WTC11 (cell line): ENCODE data around the gene COL26A1. TPM values are rescaled to one million over a fixed set of nuclear protein-coding genes. Genes with fewer than 3 reads are reported as not detected.

Experiments
- ATAC-seq: fragments of 200-7000 bp; cut with Tn5 transposase; 2 replicates; pipeline ENCODE4 v1.10.0; 2021; ENCODE audit warnings: mild to moderate bottlenecking, moderate library complexity
- CTCF ChIA-PET: fragments of 300-600 bp; sonication (Branson Sonifier 250); formaldehyde crosslinking; loops from one replicate; lab custom pipeline; 2021; ENCODE audit warnings: antibody characterized with exemption; lab: Charles Lee
- POLR2A ChIA-PET: fragments of 350-600 bp; sonication (Branson Sonifier 250); formaldehyde crosslinking; loops from one replicate; lab custom pipeline; 2021; ENCODE audit warnings: antibody characterized with exemption; lab: Charles Lee
- DNase-seq: peaks from one replicate; pipeline ENCODE4 v3.0.0; 2021; ENCODE audit warnings: low spot score
- H3K27ac Mint-ChIP-seq: 2 replicates; pipeline ENCODE4 v1.8.0; 2021; ENCODE audit warnings: mixed read lengths
- H3K27me3 Mint-ChIP-seq: 2 replicates; pipeline ENCODE4 v1.8.0; 2021; ENCODE audit warnings: low read depth, mild to moderate bottlenecking, moderate library complexity, mixed read lengths
- H3K36me3 Mint-ChIP-seq: 2 replicates; pipeline ENCODE4 v1.8.0; 2021; ENCODE audit warnings: mixed read lengths
- H3K4me1 Mint-ChIP-seq: 2 replicates; pipeline ENCODE4 v1.8.0; 2022; ENCODE audit warnings: mixed read lengths
- H3K4me3 Mint-ChIP-seq: 2 replicates; pipeline ENCODE4 v1.8.0; 2021; ENCODE audit warnings: mild to moderate bottlenecking, moderate library complexity, mixed read lengths
- H3K9me3 Mint-ChIP-seq: 2 replicates; pipeline ENCODE4 v1.8.0; 2021; ENCODE audit warnings: mixed read lengths
- ETV6 ChIP-seq: sonication (generic); formaldehyde crosslinking; IDR thresholded peaks from 2 replicates; pipeline ENCODE4 v1.8.1; 2022; ENCODE audit warnings: mild to moderate bottlenecking, missing genetic modification reagents
- GTF2I ChIP-seq: fragments of 250-450 bp; sonication (Bioruptor Pico); conservative IDR thresholded peaks from 2 replicates; pipeline ENCODE4 v1.4.0; 2021; ENCODE audit warnings: mild to moderate bottlenecking
- JAZF1 ChIP-seq: fragments of 250-450 bp; sonication (Bioruptor Pico); IDR thresholded peaks from 2 replicates; pipeline ENCODE4 v1.9.0; 2021; ENCODE audit warnings: moderate library complexity, mild to moderate bottlenecking, inconsistent platforms
- MXD4 ChIP-seq: fragments of 250-450 bp; sonication (Bioruptor Pico); IDR thresholded peaks from 2 replicates; pipeline ENCODE4 v1.8.0; 2021; ENCODE audit warnings: mild to moderate bottlenecking, moderate library complexity, borderline replicate concordance
- NFYB ChIP-seq: sonication (generic); formaldehyde crosslinking; conservative IDR thresholded peaks from 2 replicates; pipeline ENCODE4 v1.8.0; 2022; ENCODE audit warnings: low read depth, missing genetic modification reagents
- NR1H2 ChIP-seq: sonication (generic); formaldehyde crosslinking; IDR thresholded peaks from 2 replicates; pipeline ENCODE4 v1.9.0; 2021; ENCODE audit warnings: mild to moderate bottlenecking, moderate library complexity, missing genetic modification reagents
- PRRX2 ChIP-seq: fragments of 250-450 bp; sonication (Bioruptor Pico); IDR thresholded peaks from 2 replicates; pipeline ENCODE4 v1.8.0; 2021; ENCODE audit warnings: mild to moderate bottlenecking
- SMAD3 ChIP-seq: sonication (generic); formaldehyde crosslinking; IDR thresholded peaks from 2 replicates; pipeline ENCODE4 v1.8.0; 2022; ENCODE audit warnings: missing genetic modification reagents, mild to moderate bottlenecking, borderline replicate concordance
- SP1 ChIP-seq: sonication (generic); formaldehyde crosslinking; conservative IDR thresholded peaks from 2 replicates; pipeline ENCODE4 v1.8.1; 2022; ENCODE audit warnings: missing genetic modification reagents
- TEAD1 ChIP-seq: sonication (generic); formaldehyde crosslinking; IDR thresholded peaks from 2 replicates; pipeline ENCODE4 v1.8.0; 2022; ENCODE audit warnings: mild to moderate bottlenecking, missing genetic modification reagents
- TEAD4 ChIP-seq: sonication (generic); formaldehyde crosslinking; IDR thresholded peaks from 2 replicates; pipeline ENCODE4 v1.8.0; 2022; ENCODE audit warnings: mild to moderate bottlenecking, missing genetic modification reagents
- ZBTB21 ChIP-seq: sonication (generic); formaldehyde crosslinking; IDR thresholded peaks from 2 replicates; pipeline ENCODE4 v1.8.1; 2023; ENCODE audit warnings: mild to moderate bottlenecking, missing genetic modification reagents, borderline replicate concordance
- ZBTB43 ChIP-seq: sonication (generic); formaldehyde crosslinking; IDR thresholded peaks from 2 replicates; pipeline ENCODE4 v1.8.1; 2023; ENCODE audit warnings: mild to moderate bottlenecking, missing genetic modification reagents
- ZNF232 ChIP-seq: sonication (generic); formaldehyde crosslinking; IDR thresholded peaks from 2 replicates; pipeline ENCODE4 v1.8.0; 2022; ENCODE audit warnings: mild to moderate bottlenecking, missing genetic modification reagents
- ZNF263 ChIP-seq: sonication (generic); formaldehyde crosslinking; IDR thresholded peaks from 2 replicates; pipeline ENCODE4 v1.8.1; 2022; ENCODE audit warnings: low read depth, mild to moderate bottlenecking, moderate library complexity, missing genetic modification reagents
- ZNF317 ChIP-seq: sonication (generic); formaldehyde crosslinking; IDR thresholded peaks from 2 replicates; pipeline ENCODE4 v1.8.1; 2023; ENCODE audit warnings: low read depth, mild to moderate bottlenecking, moderate library complexity, missing genetic modification reagents, borderline replicate concordance
- ZNF425 ChIP-seq: fragments of 250-450 bp; sonication (Bioruptor Pico); conservative IDR thresholded peaks from 2 replicates; pipeline ENCODE4 v1.9.0; 2021; ENCODE audit warnings: mild to moderate bottlenecking
- ZNF512 ChIP-seq: sonication (generic); formaldehyde crosslinking; IDR thresholded peaks from 2 replicates; pipeline ENCODE4 v1.8.1; 2022; ENCODE audit warnings: missing genetic modification reagents, borderline replicate concordance
- total RNA-seq: library from RNA; stranded (reverse); gene quantifications from 3 replicates; pipeline ENCODE4 v1.2.3, GENCODE V29; 2021
- TF ChIP-seq, protein P1 (sequence below): fragments of 250-450 bp; sonication (Bioruptor Pico); IDR thresholded peaks from 2 replicates; pipeline ENCODE4 v1.9.0; 2021; ENCODE audit warnings: mild to moderate bottlenecking
- TF ChIP-seq, protein P2 (sequence below): sonication (generic); formaldehyde crosslinking; IDR thresholded peaks from 2 replicates; pipeline ENCODE4 v1.8.0; 2022; ENCODE audit warnings: missing genetic modification reagents
- TF ChIP-seq, protein P3 (sequence below): sonication (generic); formaldehyde crosslinking; IDR thresholded peaks from 2 replicates; pipeline ENCODE4 v1.8.0; 2023; ENCODE audit warnings: mild to moderate bottlenecking, missing genetic modification reagents

COL26A1 gene
- total RNA-seq, 1 experiment from 2014 or later: 64.4 TPM

- DNase-seq (no peak), ATAC-seq (no peak)
- H3K9me3 Mint-ChIP-seq: no peaks in the 10 kb centered on the region
- H3K4me1 Mint-ChIP-seq: peaks cover 4% of the 10 kb centered on the region; the same call in 1 of the 2 replicates
- no peak for TF ChIP-seq TEAD1 (CRISPR knock-in tag)
- no peak for TF ChIP-seq ZNF425 (CRISPR knock-in tag)
- TF ChIP-seq ZNF232 (CRISPR knock-in tag): no peak
- TF ChIP-seq ZNF317 (CRISPR knock-in tag): no peak
- TF ChIP-seq TEAD4 (CRISPR knock-in tag): no peak
- TF ChIP-seq ZBTB43 (CRISPR knock-in tag): no peak
- no peak for TF ChIP-seq SMAD3 (CRISPR knock-in tag)
- TF ChIP-seq ZNF512 (CRISPR knock-in tag): no peak
- no peak overlapping the region for H3K4me3 Mint-ChIP-seq
- POLR2A ChIA-PET: no interaction called here
- H3K27me3 Mint-ChIP-seq: no peaks in the 10 kb centered on the region
- H3K36me3 Mint-ChIP-seq: peaks cover 11% of the 10 kb centered on the region
- CTCF ChIA-PET: interaction anchor here (1.7 to 2.4 kb wide), 4 partner anchors 15 to 262 kb away, joined by 10 to 19 read pairs (median 17); no protein-coding TSS in a partner anchor
- no peak overlapping the region for H3K27ac Mint-ChIP-seq
Observed at GRCh38 chr7:101543846-101544245, 181.2 kb downstream of the COL26A1 start.

- DNase-seq (no peak), ATAC-seq (no peak)
- peaks cover 4% of the 10 kb centered on the region; the same call in 1 of the 2 replicates for H3K4me1 Mint-ChIP-seq
- ChIA-PET CTCF (interaction anchor here (0.6 kb wide), 2 partner anchors 14 to 57 kb away, joined by 3 read pairs; no protein-coding TSS in a partner anchor), POLR2A (no interaction called here)
- peaks cover 15% of the 10 kb centered on the region for H3K36me3 Mint-ChIP-seq
- H3K27me3 Mint-ChIP-seq: no peaks in the 10 kb centered on the region
- no peak overlapping the region for H3K27ac Mint-ChIP-seq
- no peaks in the 10 kb centered on the region for H3K9me3 Mint-ChIP-seq
- no peak overlapping the region for H3K4me3 Mint-ChIP-seq
- TF ChIP-seq, protein P1, sequence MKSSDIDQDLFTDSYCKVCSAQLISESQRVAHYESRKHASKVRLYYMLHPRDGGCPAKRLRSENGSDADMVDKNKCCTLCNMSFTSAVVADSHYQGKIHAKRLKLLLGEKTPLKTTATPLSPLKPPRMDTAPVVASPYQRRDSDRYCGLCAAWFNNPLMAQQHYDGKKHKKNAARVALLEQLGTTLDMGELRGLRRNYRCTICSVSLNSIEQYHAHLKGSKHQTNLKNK: no peak
- TF ChIP-seq, protein P2, sequence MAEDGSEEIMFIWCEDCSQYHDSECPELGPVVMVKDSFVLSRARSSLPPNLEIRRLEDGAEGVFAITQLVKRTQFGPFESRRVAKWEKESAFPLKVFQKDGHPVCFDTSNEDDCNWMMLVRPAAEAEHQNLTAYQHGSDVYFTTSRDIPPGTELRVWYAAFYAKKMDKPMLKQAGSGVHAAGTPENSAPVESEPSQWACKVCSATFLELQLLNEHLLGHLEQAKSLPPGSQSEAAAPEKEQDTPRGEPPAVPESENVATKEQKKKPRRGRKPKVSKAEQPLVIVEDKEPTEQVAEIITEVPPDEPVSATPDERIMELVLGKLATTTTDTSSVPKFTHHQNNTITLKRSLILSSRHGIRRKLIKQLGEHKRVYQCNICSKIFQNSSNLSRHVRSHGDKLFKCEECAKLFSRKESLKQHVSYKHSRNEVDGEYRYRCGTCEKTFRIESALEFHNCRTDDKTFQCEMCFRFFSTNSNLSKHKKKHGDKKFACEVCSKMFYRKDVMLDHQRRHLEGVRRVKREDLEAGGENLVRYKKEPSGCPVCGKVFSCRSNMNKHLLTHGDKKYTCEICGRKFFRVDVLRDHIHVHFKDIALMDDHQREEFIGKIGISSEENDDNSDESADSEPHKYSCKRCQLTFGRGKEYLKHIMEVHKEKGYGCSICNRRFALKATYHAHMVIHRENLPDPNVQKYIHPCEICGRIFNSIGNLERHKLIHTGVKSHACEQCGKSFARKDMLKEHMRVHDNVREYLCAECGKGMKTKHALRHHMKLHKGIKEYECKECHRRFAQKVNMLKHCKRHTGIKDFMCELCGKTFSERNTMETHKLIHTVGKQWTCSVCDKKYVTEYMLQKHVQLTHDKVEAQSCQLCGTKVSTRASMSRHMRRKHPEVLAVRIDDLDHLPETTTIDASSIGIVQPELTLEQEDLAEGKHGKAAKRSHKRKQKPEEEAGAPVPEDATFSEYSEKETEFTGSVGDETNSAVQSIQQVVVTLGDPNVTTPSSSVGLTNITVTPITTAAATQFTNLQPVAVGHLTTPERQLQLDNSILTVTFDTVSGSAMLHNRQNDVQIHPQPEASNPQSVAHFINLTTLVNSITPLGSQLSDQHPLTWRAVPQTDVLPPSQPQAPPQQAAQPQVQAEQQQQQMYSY (CRISPR knock-in tag): no peak
- TF ChIP-seq SP1 (no peak), MXD4 (CRISPR knock-in tag) (no peak), JAZF1 (no peak), PRRX2 (CRISPR knock-in tag) (no peak), NFYB (CRISPR knock-in tag) (no peak), NR1H2 (CRISPR knock-in tag) (no peak), TEAD4 (CRISPR knock-in tag) (no peak), ZNF263 (CRISPR knock-in tag) (no peak), ZBTB21 (CRISPR knock-in tag) (no peak), ETV6 (CRISPR knock-in tag) (no peak), GTF2I (CRISPR knock-in tag) (no peak)
- TF ChIP-seq, protein P3, sequence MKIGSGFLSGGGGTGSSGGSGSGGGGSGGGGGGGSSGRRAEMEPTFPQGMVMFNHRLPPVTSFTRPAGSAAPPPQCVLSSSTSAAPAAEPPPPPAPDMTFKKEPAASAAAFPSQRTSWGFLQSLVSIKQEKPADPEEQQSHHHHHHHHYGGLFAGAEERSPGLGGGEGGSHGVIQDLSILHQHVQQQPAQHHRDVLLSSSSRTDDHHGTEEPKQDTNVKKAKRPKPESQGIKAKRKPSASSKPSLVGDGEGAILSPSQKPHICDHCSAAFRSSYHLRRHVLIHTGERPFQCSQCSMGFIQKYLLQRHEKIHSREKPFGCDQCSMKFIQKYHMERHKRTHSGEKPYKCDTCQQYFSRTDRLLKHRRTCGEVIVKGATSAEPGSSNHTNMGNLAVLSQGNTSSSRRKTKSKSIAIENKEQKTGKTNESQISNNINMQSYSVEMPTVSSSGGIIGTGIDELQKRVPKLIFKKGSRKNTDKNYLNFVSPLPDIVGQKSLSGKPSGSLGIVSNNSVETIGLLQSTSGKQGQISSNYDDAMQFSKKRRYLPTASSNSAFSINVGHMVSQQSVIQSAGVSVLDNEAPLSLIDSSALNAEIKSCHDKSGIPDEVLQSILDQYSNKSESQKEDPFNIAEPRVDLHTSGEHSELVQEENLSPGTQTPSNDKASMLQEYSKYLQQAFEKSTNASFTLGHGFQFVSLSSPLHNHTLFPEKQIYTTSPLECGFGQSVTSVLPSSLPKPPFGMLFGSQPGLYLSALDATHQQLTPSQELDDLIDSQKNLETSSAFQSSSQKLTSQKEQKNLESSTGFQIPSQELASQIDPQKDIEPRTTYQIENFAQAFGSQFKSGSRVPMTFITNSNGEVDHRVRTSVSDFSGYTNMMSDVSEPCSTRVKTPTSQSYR (CRISPR knock-in tag): no peak
Observed at GRCh38 chr7:101545441-101546190, 182.9 kb downstream of the COL26A1 start.
